GM21515 (cell line): ENCODE measurements around the gene PSMG1.
"Not testable (repeated sequence)": the region's sequence is repeated elsewhere in the genome, so short reads cannot be mapped to it uniquely, and the experiment has no call there.

Experiments
- ATAC-seq: cut with Tn5 transposase; IDR thresholded peaks from one replicate; pipeline ENCODE4 v1.9.1; 2021; ENCODE audit not compliant: unreplicated experiment

The PSMG1 gene, protein sequence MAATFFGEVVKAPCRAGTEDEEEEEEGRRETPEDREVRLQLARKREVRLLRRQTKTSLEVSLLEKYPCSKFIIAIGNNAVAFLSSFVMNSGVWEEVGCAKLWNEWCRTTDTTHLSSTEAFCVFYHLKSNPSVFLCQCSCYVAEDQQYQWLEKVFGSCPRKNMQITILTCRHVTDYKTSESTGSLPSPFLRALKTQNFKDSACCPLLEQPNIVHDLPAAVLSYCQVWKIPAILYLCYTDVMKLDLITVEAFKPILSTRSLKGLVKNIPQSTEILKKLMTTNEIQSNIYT

DNA sequence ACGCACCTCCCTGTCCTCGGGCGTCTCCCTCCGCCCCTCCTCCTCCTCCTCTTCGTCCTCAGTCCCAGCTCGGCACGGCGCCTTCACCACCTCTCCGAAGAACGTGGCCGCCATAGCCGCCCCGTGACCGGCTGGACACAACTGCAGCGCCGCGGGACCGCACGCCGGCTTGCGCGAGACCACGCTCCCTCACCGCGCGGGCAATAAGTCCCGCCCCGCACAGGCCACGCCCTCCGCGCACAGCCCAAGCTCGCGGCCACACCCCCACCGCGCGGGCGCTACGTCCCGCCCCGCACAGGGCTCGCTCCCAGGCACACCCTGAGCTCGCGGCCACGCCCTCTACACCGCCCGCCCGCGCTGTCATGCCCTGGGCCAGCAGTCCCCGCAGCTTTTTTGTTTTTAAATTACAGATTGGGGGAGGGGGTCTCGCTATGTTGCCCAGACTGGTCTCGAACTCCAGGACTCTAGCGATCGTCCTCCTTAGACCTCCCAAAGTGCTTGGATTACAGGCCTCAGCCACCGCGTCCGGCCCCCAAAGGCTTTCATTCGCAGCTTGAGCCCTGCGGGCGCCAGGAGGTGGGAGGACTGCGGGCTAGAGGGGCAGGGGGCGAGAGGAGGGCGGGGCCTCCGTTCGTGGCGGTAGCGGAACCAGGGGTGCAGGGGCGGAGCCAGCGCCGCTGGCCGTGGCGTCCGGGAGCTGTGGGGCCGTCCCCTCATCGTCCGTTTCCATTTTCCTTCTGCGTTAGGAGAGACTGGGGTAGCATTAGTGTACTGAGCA is at the start of gene PSMG1:
Gene PSMG1 (minus strand): TSS at position 180 of the 778 bp plus-strand sequence. CDS start 66 bp downstream, at position 114.
- peak; percentile 82 for ATAC-seq

- ATAC-seq = no peak
These were observed 49.6 kb upstream of the PSMG1 start for GRCh38 chr21:39232861-39233291.

DNA sequence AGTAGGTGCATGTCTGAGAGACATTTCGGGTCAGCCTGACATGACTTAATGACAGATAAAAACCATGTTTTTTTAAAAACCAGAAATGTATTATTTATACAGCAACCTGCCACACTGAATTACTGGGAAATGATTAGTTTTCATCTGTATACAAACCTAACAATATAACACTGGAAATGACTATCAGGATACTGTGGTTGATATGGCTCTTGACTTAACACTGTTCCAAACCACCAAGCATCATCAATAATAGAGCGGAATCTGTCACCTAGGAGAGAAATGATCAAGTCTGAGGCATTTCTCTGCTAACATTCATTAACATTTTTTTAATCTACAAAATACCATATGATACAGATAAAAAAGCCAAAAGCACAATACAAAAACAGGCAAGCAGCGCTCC is 41.7 kb upstream of the PSMG1 start:
- no peak for ATAC-seq

GRCh38 chr21:39221997-39222486 is 38.8 kb upstream of the PSMG1 start:
- ATAC-seq = no peak

GRCh38 chr21:39221282-39221996 is 38.2 kb upstream of the PSMG1 start:
- ATAC-seq = no peak

DNA sequence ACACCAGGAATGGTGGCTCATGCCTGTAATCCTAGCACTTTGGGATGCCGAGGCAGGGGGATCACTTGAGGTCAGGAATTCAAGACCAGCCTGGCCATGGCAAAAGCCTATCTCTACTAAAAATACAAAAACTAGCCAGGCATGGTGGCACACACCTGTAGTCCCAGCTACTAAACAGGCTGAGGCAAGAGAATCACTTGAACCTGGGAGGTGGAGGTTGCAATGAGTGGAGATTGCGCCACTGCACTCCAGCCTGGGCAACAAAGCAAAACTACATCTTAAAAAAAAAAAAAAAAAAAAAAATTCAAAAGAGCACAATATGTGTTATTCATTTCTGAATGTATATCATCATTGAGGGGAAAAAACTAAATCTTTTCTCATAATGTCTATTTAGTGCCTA is 37.6 kb upstream of the PSMG1 start:
- not testable (repeated sequence) for ATAC-seq

DNA sequence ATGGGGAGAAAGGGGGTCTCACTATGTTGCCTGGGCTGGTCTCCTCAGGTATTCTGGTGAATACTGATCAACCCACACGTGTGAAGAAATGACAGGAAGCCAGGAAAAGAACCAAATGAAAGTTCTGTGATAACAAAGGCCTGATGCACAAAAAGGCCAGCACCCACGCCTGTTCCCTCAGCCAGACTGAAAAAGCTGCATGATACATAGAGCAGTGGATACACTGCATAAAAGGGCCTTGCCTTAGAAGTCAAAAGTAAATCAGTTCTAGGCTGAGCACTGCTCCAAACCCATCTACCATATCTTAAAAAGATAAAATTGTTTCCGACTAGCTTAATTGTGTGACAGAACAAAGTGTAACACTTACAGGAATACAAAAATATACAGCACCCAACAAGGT is 36.9 kb upstream of the PSMG1 start:
- ATAC-seq = no peak

- no peak for ATAC-seq
These were observed 34.8 kb upstream of the PSMG1 start for GRCh38 chr21:39218082-39218409.

- no peak for ATAC-seq
These were observed 34.3 kb upstream of the PSMG1 start for GRCh38 chr21:39217356-39218081.

- no peak for ATAC-seq
These were observed 33.0 kb upstream of the PSMG1 start for GRCh38 chr21:39216290-39216689.

DNA sequence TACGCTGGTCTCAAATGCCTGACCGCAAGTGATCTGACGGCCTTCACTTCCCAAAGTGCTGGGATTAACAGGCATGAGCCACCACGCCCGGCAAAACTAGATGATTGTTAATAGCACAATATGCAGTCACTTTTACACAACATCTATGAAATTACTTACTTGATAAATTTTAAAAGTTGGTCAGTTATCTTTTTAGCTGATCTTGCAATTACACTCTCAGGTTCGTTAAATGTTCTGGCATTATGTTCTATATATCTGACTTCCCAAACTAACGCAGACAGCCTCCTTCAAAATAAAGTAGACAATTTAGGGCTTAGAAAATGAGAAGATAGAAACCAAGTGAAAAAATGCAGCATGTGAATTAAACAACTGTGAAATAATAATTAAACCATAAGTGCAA is 31.8 kb upstream of the PSMG1 start:
- ATAC-seq = no peak

GRCh38 chr21:39209334-39209688 is 26.1 kb upstream of the PSMG1 start:
- no peak for ATAC-seq

GRCh38 chr21:39208624-39209333 is 25.5 kb upstream of the PSMG1 start:
- no peak for ATAC-seq

GRCh38 chr21:39204134-39204533 is 20.9 kb upstream of the PSMG1 start:
- no peak for ATAC-seq

- no peak for ATAC-seq
These were observed 15.5 kb upstream of the PSMG1 start for GRCh38 chr21:39198800-39199199.

GRCh38 chr21:39197448-39198233 is 14.4 kb upstream of the PSMG1 start:
- ATAC-seq = no peak

- no peak for ATAC-seq
These were observed 13.6 kb upstream of the PSMG1 start for GRCh38 chr21:39196838-39197237.

DNA sequence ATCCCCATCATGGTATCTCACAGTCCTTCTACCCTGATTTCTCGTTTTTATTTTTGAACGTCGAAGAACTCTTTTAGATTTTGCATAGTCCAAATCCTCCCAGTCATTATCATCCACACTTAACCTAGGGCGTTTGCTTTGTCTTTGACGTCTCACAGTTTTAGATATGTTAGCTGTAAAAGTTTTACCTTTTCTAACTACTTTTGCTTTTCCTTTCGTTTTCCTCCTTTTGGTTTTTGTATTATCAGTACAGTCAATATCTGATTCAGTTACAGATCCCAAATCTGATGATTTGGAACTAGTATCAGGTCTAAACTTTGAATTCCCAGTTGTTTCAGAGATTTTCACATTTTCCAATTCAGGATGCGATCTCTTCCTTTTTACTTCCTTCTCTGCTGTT is 13.1 kb upstream of the PSMG1 start:
- no peak for ATAC-seq

DNA sequence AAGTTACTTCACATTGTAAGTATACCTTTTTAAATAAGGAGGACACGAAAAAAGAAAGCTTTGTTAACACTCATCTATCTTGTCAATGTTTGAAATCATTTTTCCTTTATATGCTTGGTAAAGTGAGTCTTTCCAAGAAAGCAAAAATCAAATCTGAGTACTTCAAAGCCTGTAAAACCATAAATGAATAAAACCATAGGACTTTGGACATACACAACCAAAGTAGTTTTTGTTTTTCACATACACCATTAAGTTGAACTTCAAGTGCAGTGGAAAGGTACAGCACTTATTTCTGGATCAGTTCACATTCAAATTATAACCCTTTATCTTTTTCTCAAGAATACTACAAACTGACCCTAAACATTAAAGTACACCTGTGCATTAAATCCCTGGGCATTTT is 10.1 kb upstream of the PSMG1 start:
- no peak for ATAC-seq
